Lower lobe of right lung (tissue), 2 donors: Measurements from ENCODE around the gene VEGFA. TPM values are rescaled to one million over a fixed set of nuclear protein-coding genes. Genes with fewer than 3 reads are reported as not detected.

ENCODE experiments used
- ATAC-seq, 2 donors: fragments of 200-7000 bp; cut with Tn5 transposase; one replicate each; pipeline ENCODE4 v1.9.1; 2020 to 2022; ENCODE audit warnings: mild to moderate bottlenecking in 2 of 2, moderate library complexity in 2 of 2
- DNase-seq: peaks from one replicate; pipeline ENCODE4 v3.0.0-alpha.2; 2020
- H3K27ac ChIP-seq: fragments of 200-600 bp; one replicate; pipeline ENCODE4 v1.8.0; 2022
- H3K27me3 ChIP-seq: fragments of 200-600 bp; one replicate; pipeline ENCODE4 v1.8.0; 2022; ENCODE audit warnings: low read depth
- H3K36me3 ChIP-seq: fragments of 200-600 bp; one replicate; pipeline ENCODE4 v1.8.0; 2022; ENCODE audit warnings: mild to moderate bottlenecking
- H3K4me1 ChIP-seq: fragments of 200-600 bp; one replicate; pipeline ENCODE4 v1.8.0; 2022
- H3K4me3 ChIP-seq: fragments of 200-600 bp; one replicate; pipeline ENCODE4 v1.8.0; 2022; ENCODE audit warnings: mild to moderate bottlenecking
- H3K9me3 ChIP-seq: fragments of 200-600 bp; one replicate; pipeline ENCODE4 v1.8.0; 2022
- intact Hi-C: fragments of 100-400 bp; cut with DNase I; formaldehyde crosslinking; loops from one replicate; pipeline ENCODE4 v1.11.0; 2022
- total RNA-seq: library from RNA; stranded (reverse); fragmentation: NEBNext Ultra II Directional; extraction: Animal tissue kit (Norgen Biotek cat#: 25700); gene quantifications from one replicate; pipeline ENCODE4 v1.2.1, GENCODE V29; 2021
- TF ChIP-seq, protein P1 (sequence below): fragments of 200-600 bp; IDR thresholded peaks from one replicate; pipeline ENCODE4 v1.8.0; 2022; ENCODE audit warnings: antibody characterized with exemption, mild to moderate bottlenecking
- donor health status: DM: no; HTN: yes; CAD: no; lungs with severe emphysema.

The VEGFA gene
- total RNA-seq, 1 donor from 2014 or later, result 196 TPM

DNA sequence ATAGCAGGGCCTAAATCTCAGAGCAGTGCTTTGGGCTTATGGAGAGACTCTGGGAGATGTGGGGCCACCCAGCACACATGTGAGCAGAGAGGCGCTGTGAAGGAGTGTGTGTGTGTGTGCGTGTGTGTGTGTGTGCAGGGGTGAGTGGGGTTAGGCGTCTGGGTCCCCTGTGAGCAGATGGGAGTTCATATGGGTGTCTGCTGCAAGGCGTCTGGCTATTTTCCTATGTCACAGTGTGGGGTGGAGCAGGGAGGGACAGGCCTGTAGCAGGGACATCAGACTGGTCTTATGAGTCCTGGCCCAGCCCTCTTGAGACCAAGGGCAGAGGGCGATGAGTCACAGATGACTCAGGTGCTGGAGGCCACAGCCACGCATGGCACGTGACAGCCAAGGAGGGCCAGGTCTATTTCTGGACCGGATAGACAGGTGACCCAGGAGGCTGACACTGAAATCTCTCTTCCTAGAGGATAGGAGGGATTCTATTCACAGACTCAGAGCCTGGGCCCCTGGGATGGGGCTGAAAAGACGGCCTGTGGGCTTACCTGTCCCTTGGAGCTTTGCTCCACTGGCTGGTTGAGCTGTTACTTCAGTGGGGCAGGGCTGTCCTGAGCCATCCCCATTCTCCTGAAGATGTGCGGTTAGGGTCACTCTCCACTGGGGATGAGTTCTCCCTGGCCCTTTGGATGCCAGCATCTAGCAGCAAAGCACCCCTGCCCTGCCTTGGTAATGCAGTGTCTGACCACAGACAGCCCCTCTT lies 28.9 kb downstream of the VEGFA start:
- H3K27ac ChIP-seq, result peak overlapping the region; percentile 60
- peaks cover 52% of the 10 kb centered on the region for H3K4me1 ChIP-seq
- peak; percentile 90 for DNase-seq
- H3K4me3 ChIP-seq, result no peak overlapping the region
- peak; percentile 93 to 96 for ATAC-seq
- TF ChIP-seq, protein P1, sequence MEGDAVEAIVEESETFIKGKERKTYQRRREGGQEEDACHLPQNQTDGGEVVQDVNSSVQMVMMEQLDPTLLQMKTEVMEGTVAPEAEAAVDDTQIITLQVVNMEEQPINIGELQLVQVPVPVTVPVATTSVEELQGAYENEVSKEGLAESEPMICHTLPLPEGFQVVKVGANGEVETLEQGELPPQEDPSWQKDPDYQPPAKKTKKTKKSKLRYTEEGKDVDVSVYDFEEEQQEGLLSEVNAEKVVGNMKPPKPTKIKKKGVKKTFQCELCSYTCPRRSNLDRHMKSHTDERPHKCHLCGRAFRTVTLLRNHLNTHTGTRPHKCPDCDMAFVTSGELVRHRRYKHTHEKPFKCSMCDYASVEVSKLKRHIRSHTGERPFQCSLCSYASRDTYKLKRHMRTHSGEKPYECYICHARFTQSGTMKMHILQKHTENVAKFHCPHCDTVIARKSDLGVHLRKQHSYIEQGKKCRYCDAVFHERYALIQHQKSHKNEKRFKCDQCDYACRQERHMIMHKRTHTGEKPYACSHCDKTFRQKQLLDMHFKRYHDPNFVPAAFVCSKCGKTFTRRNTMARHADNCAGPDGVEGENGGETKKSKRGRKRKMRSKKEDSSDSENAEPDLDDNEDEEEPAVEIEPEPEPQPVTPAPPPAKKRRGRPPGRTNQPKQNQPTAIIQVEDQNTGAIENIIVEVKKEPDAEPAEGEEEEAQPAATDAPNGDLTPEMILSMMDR, result no peak
- no peaks in the 10 kb centered on the region for H3K27me3 ChIP-seq
- H3K36me3 ChIP-seq, result no peaks in the 10 kb centered on the region
- intact Hi-C loops, result no loop called here
- H3K9me3 ChIP-seq, result no peaks in the 10 kb centered on the region

DNA sequence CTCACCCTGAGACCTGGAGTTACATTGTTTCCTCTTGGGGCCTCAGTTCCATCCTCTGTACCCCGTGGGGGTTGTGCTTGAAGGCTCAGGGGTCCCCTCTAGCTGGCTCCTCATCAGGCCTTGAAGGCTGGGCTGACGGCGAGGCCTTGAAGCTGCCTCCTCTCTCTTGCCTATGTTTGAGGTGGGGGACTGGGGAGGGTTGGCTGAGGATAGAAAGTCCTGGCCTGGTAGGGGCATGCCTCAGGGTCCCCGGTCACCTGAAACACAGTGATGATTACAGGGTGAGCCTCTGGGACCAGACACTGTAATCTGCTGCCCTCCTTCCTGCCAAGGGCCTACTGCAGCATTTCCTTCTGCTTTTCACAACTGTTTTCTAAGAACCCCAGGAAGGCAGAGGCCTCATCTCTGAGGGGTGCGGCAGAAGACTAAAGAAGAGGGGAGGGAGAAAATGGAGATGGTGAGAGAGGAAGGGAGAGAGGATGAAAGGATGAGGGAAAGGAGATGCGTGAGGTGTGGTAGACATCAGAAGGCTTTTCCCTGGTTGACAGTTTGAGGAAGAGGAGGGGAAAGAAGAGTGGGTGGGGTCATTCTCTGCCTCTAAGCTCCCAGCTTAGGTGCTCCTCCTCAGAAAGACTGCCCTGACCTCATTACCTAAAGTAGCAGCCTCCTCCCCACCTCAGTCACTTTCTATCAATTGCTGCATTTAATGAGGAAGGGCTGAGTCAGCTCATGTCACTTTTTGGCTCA lies 29.7 kb downstream of the VEGFA start:
- intact Hi-C loops, result no loop called here
- no peaks in the 10 kb centered on the region for H3K36me3 ChIP-seq

DNA sequence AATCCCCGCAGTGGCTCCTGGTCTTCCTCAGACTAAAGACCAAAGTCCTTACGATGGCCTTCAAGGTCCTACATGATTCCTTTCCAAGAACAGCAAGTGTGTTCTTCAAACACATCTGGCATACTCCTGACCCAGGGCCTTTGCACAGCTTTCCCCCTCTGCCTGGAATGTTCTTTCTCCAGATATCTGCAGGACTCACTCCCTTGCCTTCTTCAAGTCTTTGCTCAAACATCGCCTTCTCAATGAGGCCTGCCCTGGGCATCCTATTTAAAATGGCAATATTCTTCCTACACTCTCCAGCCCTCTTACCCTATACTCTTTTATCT lies 30.2 kb downstream of the VEGFA start:
- DNase-seq (no peak), ATAC-seq (no peak)
- Histone ChIP-seq H3K4me1 (peaks cover 66% of the 10 kb centered on the region), H3K36me3 (no peaks in the 10 kb centered on the region), H3K9me3 (no peaks in the 10 kb centered on the region), H3K27me3 (no peaks in the 10 kb centered on the region), H3K27ac (no peak overlapping the region), H3K4me3 (no peak overlapping the region)
- TF ChIP-seq, protein P1, result no peak
- intact Hi-C loops, result no loop called here

More for the DNA sequence above, 29.7 kb downstream of the VEGFA start:
- ATAC-seq (peak in 1 of 2 donors; percentile 2), DNase-seq (no peak)
- TF ChIP-seq, protein P1, result no peak
- peak overlapping the region; percentile 60 for H3K27ac ChIP-seq
- H3K9me3 ChIP-seq, result no peaks in the 10 kb centered on the region
- no peaks in the 10 kb centered on the region for H3K27me3 ChIP-seq
- peaks cover 60% of the 10 kb centered on the region for H3K4me1 ChIP-seq
- H3K4me3 ChIP-seq, result no peak overlapping the region

DNA sequence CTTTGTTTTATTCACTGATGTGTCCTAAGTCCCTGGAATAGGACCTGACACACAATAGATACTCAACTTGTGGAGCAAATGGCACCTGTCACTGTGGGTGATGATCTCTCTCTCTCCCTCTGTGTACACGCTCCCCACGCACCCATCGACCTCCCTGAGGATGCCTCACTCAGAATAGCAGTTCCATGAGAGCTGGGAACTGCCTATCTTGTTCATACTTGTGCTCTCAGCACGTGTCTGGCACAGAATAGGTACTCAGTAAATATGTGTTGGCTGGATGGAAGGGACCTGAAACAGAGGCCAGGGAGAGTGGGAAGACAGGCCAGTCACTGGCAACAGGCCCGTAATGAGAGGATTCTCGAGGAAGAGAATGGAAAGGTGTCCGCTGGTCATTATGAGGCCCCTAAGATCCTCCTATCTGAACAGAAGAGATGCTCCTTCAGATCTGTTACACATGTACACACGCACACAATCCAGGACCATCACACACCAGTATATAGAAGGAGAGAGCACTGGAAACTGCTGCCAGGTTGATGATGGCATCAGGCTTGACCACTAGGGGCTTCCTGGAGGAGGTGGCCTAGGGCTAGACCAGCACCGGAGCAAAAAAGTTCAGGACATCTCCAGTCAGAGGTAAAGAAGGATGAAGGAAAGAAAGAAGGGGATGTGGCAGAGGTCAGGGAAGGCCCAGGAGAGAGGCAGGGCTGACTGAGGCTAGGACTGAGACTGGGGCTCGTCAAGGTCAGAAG lies 30.9 kb downstream of the VEGFA start:
- Histone ChIP-seq H3K27ac (no peak overlapping the region), H3K36me3 (no peaks in the 10 kb centered on the region), H3K4me1 (peaks cover 71% of the 10 kb centered on the region), H3K27me3 (no peaks in the 10 kb centered on the region), H3K9me3 (no peaks in the 10 kb centered on the region), H3K4me3 (no peak overlapping the region)
- intact Hi-C loops, result no loop called here
- ATAC-seq, result no peak
- DNase-seq, result no peak
- TF ChIP-seq, protein P1, result no peak

DNA sequence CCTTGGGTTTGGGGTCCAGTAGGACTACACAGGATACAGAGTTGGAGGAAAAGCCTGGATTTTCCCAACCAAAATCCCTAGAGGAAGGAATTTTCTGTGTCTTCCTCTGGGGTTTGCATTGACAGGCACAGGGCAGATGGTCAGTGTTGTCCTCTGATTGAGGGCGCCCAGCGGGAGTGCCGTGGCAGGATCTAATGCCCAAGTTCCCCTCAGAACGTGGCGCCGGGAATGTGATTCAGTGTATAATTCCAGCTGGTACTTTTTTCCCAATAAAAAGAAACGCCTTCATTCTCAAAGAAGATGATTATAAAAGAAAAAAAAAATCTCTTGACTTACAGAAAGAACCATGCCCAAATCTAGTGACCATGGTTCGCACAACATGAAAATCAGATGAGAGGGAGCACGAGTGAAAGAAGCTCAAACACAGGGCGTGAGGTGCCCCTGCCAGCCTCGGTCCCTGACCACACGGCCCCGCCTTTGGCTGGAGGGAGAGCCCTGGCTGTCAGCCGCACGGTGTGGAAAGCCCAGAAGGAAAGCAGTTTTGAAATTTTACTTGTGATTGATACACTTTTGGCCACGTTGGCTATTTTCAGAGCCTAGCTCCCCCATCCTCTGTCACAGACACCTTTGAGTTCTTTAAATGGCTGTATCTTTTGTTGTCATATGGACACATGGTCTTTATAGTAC lies 31.6 kb downstream of the VEGFA start:
- Histone ChIP-seq H3K27ac (peak overlapping the region; percentile 31), H3K4me1 (peaks cover 78% of the 10 kb centered on the region), H3K27me3 (no peaks in the 10 kb centered on the region), H3K9me3 (no peaks in the 10 kb centered on the region), H3K4me3 (no peak overlapping the region), H3K36me3 (no peaks in the 10 kb centered on the region)
- intact Hi-C loops, result no loop called here
- no peak for ATAC-seq
- TF ChIP-seq, protein P1, result no peak
- DNase-seq, result no peak
